ENCODE data around the gene AMH. TPM values are rescaled to one million over a fixed set of nuclear protein-coding genes. Genes with fewer than 3 reads are reported as not detected.

Gene AMH
- total RNA-seq, 1 experiment from 2014 or later: 21.9 TPM

DNA sequence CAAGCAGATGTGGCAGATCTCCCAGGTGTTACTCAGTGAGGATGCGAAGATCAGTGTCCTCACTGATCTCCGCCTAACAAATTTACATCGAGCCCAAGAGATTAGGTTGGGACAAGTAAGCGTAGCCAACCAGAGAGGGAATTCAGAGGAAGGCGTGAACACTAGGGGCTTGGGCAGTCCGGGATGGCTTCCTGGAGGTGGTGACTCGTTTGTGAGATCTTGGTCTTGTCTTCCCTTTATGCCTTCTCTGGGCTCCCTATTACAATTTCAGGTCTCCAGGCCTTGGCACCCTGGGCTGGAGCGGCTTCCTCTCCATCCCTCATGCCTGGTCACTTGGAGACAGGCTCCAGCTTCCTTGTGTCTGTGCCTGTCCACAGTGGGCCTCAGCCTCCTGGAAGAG lies 6.3 kb upstream of the AMH start:
- no peaks in the 10 kb centered on the region for H3K36me3 ChIP-seq (ENCODE audit: control insufficient read depth, insufficient read depth, low read length)
- DNase-seq (ENCODE audit: low read depth, low spot score): no peak
- in situ Hi-C loops (cut with HindIII; ENCODE audit: low pct_unique_long_range_greater_than_20kb, low sequenced_read_pairs): no loop called here
- H3K9me3 ChIP-seq (ENCODE audit: control insufficient read depth, insufficient read depth, low read depth, low read length): no peaks in the 10 kb centered on the region
- no TSS peak for BruUV-seq (replicated peaks)
- TF ChIP-seq POLR2AphosphoS5 (IDR thresholded peaks at IDR 0.05; ENCODE audit: low read depth, low read length) (no peak), TCF7L2 (IDR thresholded peaks at IDR 0.05; ENCODE audit: low read depth, low read length) (no peak), SIN3A (IDR thresholded peaks at IDR 0.05; ENCODE audit: borderline replicate concordance, insufficient read depth, low read depth, low read length) (no peak)
- TF ChIP-seq, protein P1, sequence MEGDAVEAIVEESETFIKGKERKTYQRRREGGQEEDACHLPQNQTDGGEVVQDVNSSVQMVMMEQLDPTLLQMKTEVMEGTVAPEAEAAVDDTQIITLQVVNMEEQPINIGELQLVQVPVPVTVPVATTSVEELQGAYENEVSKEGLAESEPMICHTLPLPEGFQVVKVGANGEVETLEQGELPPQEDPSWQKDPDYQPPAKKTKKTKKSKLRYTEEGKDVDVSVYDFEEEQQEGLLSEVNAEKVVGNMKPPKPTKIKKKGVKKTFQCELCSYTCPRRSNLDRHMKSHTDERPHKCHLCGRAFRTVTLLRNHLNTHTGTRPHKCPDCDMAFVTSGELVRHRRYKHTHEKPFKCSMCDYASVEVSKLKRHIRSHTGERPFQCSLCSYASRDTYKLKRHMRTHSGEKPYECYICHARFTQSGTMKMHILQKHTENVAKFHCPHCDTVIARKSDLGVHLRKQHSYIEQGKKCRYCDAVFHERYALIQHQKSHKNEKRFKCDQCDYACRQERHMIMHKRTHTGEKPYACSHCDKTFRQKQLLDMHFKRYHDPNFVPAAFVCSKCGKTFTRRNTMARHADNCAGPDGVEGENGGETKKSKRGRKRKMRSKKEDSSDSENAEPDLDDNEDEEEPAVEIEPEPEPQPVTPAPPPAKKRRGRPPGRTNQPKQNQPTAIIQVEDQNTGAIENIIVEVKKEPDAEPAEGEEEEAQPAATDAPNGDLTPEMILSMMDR (IDR thresholded peaks at IDR 0.05): no peak
- TF ChIP-seq, protein P2, sequence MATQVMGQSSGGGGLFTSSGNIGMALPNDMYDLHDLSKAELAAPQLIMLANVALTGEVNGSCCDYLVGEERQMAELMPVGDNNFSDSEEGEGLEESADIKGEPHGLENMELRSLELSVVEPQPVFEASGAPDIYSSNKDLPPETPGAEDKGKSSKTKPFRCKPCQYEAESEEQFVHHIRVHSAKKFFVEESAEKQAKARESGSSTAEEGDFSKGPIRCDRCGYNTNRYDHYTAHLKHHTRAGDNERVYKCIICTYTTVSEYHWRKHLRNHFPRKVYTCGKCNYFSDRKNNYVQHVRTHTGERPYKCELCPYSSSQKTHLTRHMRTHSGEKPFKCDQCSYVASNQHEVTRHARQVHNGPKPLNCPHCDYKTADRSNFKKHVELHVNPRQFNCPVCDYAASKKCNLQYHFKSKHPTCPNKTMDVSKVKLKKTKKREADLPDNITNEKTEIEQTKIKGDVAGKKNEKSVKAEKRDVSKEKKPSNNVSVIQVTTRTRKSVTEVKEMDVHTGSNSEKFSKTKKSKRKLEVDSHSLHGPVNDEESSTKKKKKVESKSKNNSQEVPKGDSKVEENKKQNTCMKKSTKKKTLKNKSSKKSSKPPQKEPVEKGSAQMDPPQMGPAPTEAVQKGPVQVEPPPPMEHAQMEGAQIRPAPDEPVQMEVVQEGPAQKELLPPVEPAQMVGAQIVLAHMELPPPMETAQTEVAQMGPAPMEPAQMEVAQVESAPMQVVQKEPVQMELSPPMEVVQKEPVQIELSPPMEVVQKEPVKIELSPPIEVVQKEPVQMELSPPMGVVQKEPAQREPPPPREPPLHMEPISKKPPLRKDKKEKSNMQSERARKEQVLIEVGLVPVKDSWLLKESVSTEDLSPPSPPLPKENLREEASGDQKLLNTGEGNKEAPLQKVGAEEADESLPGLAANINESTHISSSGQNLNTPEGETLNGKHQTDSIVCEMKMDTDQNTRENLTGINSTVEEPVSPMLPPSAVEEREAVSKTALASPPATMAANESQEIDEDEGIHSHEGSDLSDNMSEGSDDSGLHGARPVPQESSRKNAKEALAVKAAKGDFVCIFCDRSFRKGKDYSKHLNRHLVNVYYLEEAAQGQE (IDR thresholded peaks at IDR 0.05; ENCODE audit: insufficient read depth in 1 of 2, low read depth in 2 of 2, low read length in 1 of 2): no peak
- H3K4me3 ChIP-seq (ENCODE audit: low read depth in 2 of 2, low read length in 2 of 2): no peak overlapping the region
- ChIA-PET POLR2A (no interaction called here), CTCF (no interaction called here)
- H3K4me1 ChIP-seq (ENCODE audit: control insufficient read depth, insufficient read depth, low read length): peaks cover 26% of the 10 kb centered on the region
- no peaks in the 10 kb centered on the region for H3K27me3 ChIP-seq (ENCODE audit: control insufficient read depth, insufficient read depth, low read length)
- no peak for ATAC-seq
- H3K27ac ChIP-seq (ENCODE audit: low read length): no peak overlapping the region
- intact Hi-C loops (cut with micrococcal nuclease; ENCODE audit: unreplicated experiment): no loop called here

DNA sequence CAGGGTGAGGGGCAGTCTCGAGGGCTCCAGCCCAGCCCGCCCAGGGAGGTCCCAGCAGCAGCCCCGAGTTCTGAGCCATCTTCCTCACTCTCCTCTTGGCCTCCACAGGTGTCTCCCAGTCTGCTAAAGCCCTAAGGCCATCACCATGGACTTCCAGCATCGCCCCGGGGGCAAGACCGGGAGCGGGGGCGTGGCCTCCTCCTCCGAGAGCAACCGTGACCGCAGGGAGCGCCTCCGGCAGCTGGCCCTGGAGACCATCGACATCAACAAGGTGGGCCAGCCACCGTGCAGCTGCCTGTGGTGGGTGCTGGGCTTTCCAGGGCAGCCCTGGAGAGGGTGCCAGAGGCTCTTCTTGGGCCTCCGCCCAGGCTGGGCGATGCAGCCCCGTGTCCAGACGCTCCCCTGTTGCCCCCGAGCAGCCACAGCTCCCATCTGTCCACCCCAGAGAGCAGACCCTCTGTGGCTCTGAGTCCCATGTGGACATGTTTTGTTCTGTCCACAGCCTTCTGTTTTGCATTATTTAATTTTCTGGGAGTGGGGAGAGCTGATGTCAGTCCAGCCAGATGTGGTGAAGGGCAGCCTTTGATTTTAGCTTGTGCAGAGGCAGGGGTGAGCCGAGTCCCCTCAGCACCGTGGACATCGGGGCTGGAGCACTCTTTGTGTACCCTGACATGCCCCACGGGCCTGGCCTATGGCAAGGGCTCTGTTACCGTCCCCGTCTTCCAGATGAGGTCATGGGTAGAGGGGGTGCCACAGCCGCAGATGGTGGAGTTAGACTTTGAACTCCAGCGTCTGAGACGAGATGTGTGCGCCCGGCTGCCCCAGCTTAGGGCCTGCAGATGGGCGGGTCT lies 5.6 kb upstream of the AMH start:
- CTCF ChIA-PET: no interaction called here
- H3K36me3 ChIP-seq (ENCODE audit: control insufficient read depth, insufficient read depth, low read length): no peaks in the 10 kb centered on the region

DNA sequence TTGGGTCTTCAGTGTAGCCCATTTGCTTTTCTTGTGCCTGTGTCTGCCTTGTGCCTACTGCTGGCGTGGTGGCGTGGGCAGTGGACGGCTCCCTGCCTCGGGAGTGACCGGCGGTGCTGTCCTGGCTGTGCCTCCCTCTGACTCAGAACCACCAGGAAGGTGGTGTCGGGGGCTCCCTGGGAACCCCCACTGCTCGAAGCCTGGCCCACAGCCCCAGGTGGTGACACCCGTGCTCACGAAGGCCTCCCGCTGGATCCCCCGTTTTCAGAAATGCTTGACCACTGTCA lies 5.1 kb upstream of the AMH start:
- intact Hi-C loops (cut with micrococcal nuclease; ENCODE audit: unreplicated experiment): no loop called here
- in situ Hi-C loops (cut with HindIII; ENCODE audit: low pct_unique_long_range_greater_than_20kb, low sequenced_read_pairs): no loop called here
- H3K36me3 ChIP-seq (ENCODE audit: control insufficient read depth, insufficient read depth, low read length): no peaks in the 10 kb centered on the region

More for the DNA sequence above, 5.6 kb upstream of the AMH start:
- in situ Hi-C loops (cut with HindIII; ENCODE audit: low pct_unique_long_range_greater_than_20kb, low sequenced_read_pairs) (no loop called here), intact Hi-C loops (cut with micrococcal nuclease; ENCODE audit: unreplicated experiment) (no loop called here)
- Histone ChIP-seq H3K27me3 (ENCODE audit: control insufficient read depth, insufficient read depth, low read length) (no peaks in the 10 kb centered on the region), H3K27ac (ENCODE audit: low read length) (no peak overlapping the region), H3K9me3 (ENCODE audit: control insufficient read depth, insufficient read depth, low read depth, low read length) (no peaks in the 10 kb centered on the region), H3K4me3 (ENCODE audit: low read depth in 2 of 2, low read length in 2 of 2) (no peak overlapping the region), H3K4me1 (ENCODE audit: control insufficient read depth, insufficient read depth, low read length) (peaks cover 26% of the 10 kb centered on the region)
- DNase-seq (ENCODE audit: low read depth, low spot score) (no peak), ATAC-seq (no peak)
- BruUV-seq (replicated peaks): no TSS peak
- POLR2A ChIA-PET: no interaction called here
- TF ChIP-seq TCF7L2 (IDR thresholded peaks at IDR 0.05; ENCODE audit: low read depth, low read length): no peak

More for the DNA sequence above, 5.1 kb upstream of the AMH start:
- Histone ChIP-seq H3K27ac (ENCODE audit: low read length) (no peak overlapping the region), H3K4me3 (ENCODE audit: low read depth in 2 of 2, low read length in 2 of 2) (no peak overlapping the region), H3K9me3 (ENCODE audit: control insufficient read depth, insufficient read depth, low read depth, low read length) (no peaks in the 10 kb centered on the region), H3K27me3 (ENCODE audit: control insufficient read depth, insufficient read depth, low read length) (no peaks in the 10 kb centered on the region), H3K4me1 (ENCODE audit: control insufficient read depth, insufficient read depth, low read length) (peaks cover 26% of the 10 kb centered on the region)
- DNase-seq (ENCODE audit: low read depth, low spot score): no peak
- TF ChIP-seq POLR2AphosphoS5 (IDR thresholded peaks at IDR 0.05; ENCODE audit: low read depth, low read length): no peak
- no peak for TF ChIP-seq SIN3A (IDR thresholded peaks at IDR 0.05; ENCODE audit: borderline replicate concordance, insufficient read depth, low read depth, low read length)
- TF ChIP-seq, protein P1 (IDR thresholded peaks at IDR 0.05): no peak
- TF ChIP-seq, protein P2 (IDR thresholded peaks at IDR 0.05; ENCODE audit: insufficient read depth in 1 of 2, low read depth in 2 of 2, low read length in 1 of 2): no peak
- no peak for TF ChIP-seq TCF7L2 (IDR thresholded peaks at IDR 0.05; ENCODE audit: low read depth, low read length)
- ChIA-PET CTCF (no interaction called here), POLR2A (no interaction called here)
- ATAC-seq: no peak
- BruUV-seq (replicated peaks): no TSS peak
